Measurements from ENCODE around the gene NSMF.
"Not testable (repeated sequence)": the region's sequence is repeated elsewhere in the genome, so short reads cannot be mapped to it uniquely, and the experiment has no call there.

The NSMF gene

DNA sequence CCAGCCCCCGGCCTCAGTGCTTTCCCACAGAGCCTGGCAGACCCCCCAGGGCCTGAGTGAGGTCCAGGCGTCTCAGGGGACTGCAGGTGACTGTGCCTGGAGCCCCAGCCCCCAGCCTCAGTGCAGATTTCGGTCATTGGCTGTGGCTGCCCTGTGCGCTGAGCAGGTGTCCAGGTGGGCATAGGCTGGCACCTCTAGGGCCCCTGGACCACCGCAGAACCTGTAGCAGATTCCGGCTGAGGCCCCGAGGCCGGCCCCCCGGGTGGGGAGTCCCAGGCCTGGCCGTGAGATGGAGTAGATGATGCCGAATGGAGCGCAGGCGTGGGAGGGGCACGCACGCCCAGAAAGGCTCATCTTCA is 48.3 kb downstream of the NSMF start:
- DNase-seq, result no peak
- TF ChIP-seq POLR2A (IDR thresholded peaks at IDR 0.05; ENCODE audit: low read length) (no peak), GATA1 (IDR thresholded peaks at IDR 0.05; ENCODE audit: low read depth, low read length) (no peak)

DNA sequence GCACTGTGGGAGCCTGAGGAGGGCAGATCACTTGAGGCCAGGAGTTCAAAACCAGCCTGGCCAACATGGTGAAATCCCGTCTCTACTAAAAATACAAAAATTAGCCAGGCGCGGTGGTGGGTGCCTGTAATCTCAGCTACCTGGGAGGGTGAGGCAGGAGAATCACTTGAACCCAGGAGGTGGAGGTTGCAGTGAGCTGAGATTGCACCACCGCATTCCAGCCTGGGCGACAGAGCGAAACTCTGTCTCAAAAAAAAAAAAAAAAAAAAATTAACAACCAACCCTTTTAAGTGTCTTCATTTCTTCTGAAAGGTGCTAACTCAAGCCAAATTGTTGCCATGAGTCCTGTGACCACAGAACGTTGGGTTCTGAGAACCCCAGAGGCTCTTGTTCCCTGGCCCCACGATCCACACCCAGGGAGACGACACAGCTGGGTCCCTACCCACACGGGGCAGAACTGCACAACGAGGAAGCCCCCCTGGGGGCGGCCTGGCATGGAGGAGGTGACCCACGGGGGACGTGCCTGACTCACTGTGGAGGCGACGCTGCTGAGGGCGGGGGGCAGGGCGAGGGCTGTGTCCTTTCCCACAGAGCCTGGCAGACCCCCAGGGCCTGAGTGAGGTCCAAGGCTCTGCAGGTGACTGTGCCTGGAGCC is 48.8 kb downstream of the NSMF start:
- not testable (repeated sequence) for DNase-seq

DNA sequence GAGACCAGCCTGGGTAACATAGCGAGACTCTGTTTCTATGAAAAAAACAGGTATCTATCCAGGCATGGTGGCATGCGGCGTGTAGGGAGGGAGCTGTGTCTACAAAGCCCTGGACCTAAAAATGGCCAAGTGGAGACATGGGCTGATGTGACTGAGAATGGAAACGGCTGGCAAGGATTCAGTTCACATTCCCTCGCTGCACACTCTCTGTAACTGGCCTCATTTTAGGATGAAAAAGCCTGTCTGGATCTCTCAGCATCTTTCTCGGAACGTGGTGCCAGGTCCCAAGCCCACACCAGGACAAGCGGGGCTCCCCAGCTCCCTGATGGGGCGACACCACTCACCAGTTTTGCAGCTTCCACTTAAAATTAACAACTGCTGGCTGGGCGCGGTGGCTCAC is 49.6 kb downstream of the NSMF start:
- DNase-seq, result no peak
- TF ChIP-seq POLR2A (IDR thresholded peaks at IDR 0.05; ENCODE audit: low read length) (no peak), GATA1 (IDR thresholded peaks at IDR 0.05; ENCODE audit: low read depth, low read length) (no peak)

DNA sequence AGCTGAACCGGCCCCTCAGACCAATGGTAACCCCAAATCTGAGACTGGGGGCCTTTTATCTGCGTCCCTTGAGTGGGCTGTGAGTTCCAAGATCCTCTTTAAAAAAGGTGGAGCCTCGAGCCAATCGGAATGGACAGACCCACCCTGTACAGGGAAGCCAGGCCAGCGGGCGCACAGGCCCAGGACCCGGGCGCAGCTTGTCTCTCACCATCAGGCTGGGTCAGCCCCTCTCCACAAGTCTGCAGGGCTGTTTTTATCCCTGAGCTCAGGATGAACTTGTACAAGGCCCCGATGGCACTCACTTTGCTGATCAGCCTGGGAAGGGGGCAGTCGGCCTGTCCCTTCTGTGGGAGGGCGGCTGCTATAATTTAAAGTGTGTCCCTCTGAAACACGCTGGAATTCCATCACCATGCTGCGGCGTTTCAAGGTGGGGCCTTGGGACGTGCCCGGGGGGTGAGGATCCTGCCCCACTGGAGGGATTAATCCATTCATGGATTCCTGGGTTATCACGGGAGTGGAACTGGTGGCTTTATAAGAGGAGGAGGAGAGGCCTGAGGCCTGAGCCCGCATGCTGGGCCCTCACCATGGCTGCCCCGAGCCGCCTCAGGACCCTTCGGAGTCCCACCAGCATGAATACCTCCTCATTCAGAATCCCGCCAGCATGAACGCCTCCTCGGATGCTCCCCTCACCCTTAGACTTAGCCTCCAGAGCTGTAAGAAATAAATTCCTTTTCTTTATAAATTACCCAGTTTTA is 50.3 kb downstream of the NSMF start:
- no peak for DNase-seq
- TF ChIP-seq GATA1 (IDR thresholded peaks at IDR 0.05; ENCODE audit: low read depth, low read length), result no peak
- no peak for TF ChIP-seq POLR2A (IDR thresholded peaks at IDR 0.05; ENCODE audit: low read length)

DNA sequence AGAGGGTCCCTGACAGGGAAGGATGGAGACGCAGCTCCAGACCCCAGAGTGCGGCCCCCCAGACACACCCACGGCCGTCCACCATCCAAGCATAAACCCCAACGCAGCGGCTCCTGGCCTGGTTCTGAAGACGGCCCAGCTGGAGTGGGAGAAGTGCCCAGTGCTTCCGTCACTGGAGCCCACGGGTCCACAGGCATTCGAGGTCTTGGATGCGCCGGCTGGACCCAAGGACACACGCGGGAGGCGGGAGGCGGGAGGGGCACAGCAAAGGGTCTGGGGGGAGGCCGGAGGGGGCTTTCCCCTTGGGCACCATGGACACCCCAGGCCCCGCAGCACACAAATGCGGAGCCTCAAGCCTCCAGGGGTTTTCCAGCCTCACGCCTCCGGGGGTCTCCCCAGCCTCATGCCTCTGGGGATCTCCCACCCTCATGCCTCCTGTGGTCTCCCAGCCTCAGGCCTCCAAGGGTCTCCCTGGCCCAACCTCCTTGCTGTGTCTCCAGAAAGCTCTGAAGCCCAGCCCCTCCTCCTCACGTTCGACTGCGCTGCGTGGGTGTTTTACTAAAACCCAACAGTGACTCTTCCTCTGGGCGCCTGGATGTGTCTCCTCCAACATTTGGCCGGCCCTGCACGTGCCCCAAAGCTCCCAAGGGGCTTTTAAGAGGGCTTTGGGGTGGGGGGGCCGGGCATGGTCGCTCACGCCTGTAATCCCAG is 51.4 kb downstream of the NSMF start:
- no peak for TF ChIP-seq GATA1 (IDR thresholded peaks at IDR 0.05; ENCODE audit: low read depth, low read length)
- TF ChIP-seq POLR2A (IDR thresholded peaks at IDR 0.05; ENCODE audit: low read length), result no peak
- DNase-seq, result no peak

DNA sequence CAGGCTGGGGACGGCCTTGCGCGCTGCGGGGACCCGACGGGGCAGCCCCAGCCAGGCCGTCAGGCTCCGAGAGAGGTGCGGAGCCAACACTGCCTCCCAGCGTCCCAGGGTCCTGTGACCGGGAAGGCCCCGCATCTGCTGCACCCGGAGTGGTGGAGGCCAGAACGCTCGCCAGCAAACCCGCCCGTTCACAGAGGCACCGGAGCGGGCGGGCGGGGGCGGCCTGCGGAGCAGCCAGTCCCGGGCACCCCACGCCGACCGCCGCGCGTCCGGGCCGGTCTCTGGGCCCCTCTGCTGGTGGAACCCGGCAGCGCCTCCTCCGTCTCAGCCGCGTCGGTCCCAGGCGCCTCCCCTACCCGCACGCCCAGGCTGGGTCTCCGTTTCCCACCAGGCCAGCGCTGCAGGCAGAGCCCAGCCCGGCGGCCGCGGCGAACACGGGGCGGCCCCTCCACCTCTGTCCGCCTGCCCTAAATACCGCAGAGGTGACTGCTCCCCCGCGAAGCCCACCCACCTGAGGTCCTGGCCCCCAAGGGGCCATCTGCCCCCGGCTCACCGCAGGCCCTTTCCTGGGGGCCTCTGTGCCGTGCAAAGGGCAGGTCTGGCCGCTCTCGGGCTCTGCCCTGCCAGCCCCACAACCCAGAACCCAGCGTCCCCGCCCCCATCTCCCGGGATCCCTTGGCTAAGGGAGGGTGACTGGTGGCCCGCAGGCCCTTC is 52.1 kb downstream of the NSMF start:
- peak; percentile 80 to 86 for DNase-seq
- TF ChIP-seq GATA1 (IDR thresholded peaks at IDR 0.05; ENCODE audit: low read depth, low read length) (no peak), POLR2A (IDR thresholded peaks at IDR 0.05; ENCODE audit: low read length) (no peak)

DNA sequence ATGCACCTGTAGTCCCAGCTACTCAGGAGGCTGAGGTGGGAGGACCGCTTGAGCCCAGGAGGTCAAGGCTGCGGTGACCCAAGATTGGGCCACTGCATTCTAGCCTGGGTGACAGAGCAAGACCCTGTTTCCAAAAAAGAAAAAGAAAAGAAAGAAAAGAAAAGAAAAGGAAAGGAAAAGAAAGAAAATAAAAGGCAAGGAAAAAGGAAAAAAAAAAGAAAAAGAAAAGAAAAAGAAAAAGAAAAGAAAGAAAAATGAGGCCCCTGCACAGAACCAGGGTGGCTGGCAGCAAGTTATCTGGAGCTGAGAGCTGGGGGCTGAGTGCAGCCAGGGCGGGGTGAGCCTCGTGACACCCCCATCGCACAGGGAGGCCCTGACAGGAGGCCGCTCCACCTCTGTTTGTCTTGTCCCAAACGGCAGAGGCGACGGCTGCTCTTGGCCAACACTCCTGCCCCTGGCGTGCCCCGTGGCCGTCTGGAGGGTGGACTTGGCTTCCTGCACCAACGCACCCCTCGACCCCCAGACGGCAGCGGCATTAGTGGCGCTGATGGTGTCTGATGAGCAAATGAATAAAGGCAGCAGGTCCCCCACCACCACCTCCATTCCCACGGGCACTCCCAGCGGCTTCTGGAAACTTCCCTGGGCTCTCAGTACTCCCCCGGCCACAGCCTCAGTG is 52.9 kb downstream of the NSMF start:
- no peak for TF ChIP-seq GATA1 (IDR thresholded peaks at IDR 0.05; ENCODE audit: low read depth, low read length)
- no peak for TF ChIP-seq POLR2A (IDR thresholded peaks at IDR 0.05; ENCODE audit: low read length)
- peak; percentile 51 to 65 for DNase-seq

DNA sequence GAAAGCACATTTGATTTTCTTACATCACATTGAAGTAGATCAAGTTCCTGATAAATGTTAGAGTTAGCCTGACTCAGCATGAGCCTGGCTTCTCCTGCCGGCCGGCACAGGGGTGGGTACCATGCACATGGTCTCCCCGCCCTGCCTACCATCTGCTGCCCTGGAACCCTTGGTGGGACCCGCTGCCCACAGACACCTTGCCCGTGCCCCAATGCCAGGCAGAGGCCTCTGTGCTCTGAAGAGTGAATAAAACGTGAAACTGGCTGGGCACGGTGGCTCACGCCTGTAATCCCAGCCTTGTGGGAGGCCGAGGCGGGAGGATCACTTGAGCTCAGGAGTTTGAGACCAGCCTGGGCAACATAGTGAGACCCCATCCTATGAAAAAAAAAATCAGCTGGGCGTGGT is 53.5 kb downstream of the NSMF start:
- TF ChIP-seq POLR2A (IDR thresholded peaks at IDR 0.05; ENCODE audit: low read length) (no peak), GATA1 (IDR thresholded peaks at IDR 0.05; ENCODE audit: low read depth, low read length) (no peak)
- DNase-seq, result peak; percentile 54 to 66

DNA sequence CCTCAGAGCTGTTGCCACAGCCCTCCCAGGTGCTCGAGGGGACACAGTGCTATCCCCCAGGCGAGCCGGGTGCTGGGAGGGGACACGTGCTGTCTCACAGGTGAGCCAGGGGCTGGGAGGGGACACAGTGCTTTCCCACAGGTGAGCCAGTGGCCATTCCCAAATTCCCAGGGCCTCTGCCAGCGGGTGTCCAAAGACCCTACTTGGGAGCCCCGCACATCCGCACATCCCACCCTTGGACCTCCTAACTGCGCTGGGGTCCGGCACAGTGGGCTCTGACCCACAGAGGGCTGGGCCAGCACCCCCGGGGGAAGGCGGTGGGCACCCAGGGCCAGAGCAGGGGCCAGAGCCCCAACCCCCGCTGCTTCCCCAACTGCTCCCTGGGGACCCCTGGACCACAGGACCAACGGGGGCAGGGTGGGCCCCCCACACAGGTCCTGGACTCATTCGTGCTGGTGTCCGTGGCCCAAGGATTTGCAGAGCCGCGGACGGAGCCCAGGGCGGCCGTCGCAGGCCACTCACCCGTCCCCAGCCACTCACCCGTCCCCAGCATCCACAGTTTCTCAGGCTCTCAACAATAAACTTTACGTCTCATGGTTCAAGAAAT is 54.1 kb downstream of the NSMF start:
- no peak for DNase-seq
- TF ChIP-seq POLR2A (IDR thresholded peaks at IDR 0.05; ENCODE audit: low read length) (no peak), GATA1 (IDR thresholded peaks at IDR 0.05; ENCODE audit: low read depth, low read length) (no peak)

DNA sequence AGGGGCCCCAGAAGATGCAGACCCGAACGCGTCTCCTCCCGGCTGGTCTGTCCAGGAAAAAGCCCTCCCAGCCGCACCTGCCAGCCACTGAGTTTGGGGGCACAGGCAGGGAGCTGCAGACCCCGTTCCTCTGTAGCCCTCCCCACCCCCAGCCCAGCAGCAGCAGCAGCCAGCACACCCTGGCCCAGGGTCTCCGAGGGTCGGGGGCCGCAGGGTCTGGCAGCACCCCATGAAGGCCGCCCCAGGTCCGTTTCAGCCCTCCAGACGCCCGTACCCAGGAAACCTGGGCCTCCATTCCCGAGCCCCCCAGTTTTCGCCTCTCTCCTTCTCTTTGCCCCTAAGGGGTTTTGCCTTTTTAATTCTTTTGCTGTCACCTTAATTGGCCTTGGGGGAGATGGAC is 55.9 kb downstream of the NSMF start:
- TF ChIP-seq POLR2A (IDR thresholded peaks at IDR 0.05; ENCODE audit: low read length), result no peak
- TF ChIP-seq GATA1 (IDR thresholded peaks at IDR 0.05; ENCODE audit: low read depth, low read length), result no peak
- DNase-seq, result no peak

DNA sequence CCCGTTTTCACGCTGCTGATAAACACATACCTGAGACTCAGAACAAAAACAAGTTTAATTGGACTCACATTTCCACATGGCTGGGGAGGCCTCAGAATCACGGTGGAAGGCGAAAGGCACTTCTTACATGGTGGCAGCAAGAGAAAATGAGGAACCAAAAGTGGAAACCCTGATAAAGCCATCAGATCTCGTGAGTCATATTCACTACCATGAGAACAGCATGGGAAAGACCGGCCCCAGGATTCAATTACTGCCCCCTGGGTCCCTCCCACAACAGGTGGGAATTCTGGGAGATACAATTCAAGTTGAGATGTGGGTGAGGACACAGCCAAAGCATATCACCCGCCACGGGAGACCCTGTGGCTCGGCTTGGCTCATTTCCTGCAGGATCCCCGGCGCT is 56.4 kb downstream of the NSMF start:
- DNase-seq, result no peak
- TF ChIP-seq GATA1 (IDR thresholded peaks at IDR 0.05; ENCODE audit: low read depth, low read length) (no peak), POLR2A (IDR thresholded peaks at IDR 0.05; ENCODE audit: low read length) (no peak)

DNA sequence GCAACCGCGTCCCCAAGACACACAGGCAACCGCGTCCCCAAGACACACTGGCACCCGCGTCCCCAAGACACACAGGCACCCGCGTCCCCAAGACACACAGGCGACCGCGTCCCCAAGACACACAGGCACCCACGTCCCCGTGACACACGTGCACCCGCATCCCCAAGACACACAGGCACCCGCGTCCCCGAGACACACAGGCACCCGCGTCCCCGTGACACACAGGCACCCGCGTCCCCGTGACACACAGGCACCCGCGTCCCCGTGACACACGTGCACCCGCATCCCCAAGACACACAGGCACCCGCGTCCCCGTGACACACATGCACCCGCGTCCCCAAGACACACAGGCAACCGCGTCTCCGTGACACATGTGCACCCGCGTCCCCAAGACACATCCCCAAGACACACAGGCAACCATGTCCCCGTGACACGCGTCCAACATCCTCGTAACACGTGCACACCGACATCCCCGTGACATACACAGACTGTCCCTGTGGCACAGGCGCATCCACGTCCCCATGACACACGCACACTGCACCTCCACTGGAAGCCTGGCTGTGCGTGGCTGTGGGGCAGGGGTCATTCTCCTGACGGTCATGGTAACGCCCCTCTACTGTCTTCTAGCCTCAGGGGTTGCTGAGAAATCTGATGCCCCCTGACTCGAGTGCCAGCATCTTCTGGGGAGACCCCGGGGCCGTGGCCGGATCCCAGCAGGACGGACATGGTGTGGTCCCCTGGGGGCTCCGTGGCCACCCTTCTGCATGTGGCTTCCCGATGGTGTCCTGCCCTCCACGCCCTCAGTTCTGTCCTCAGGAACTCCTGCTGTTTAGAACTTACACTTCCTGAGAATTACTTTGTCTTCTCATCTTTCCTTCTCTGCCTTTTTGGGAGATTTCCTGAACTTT is 60.3 kb downstream of the NSMF start:
- DNase-seq, result no peak
- no peak for TF ChIP-seq POLR2A (IDR thresholded peaks at IDR 0.05; ENCODE audit: low read length)
- no peak for TF ChIP-seq GATA1 (IDR thresholded peaks at IDR 0.05; ENCODE audit: low read depth, low read length)

Measured in erythroblast (primary cell).